GM18498 (cell line): Measurements from ENCODE around the gene GALNT7.

Experiments
- ATAC-seq: cut with Tn5 transposase; IDR thresholded peaks from one replicate; pipeline ENCODE4 v1.9.1; 2021; ENCODE audit warnings: mild to moderate bottlenecking, moderate library complexity; ENCODE audit not compliant: unreplicated experiment

The GALNT7 gene

GRCh38 chr4:173288698-173289352 lies 120.2 kb downstream of the GALNT7 start:
- peak; percentile 68 for ATAC-seq

- ATAC-seq = no peak
These were observed 120.7 kb downstream of the GALNT7 start for GRCh38 chr4:173289353-173289727.

- ATAC-seq = no peak
These were observed 123.3 kb downstream of the GALNT7 start for GRCh38 chr4:173291899-173292298.

GRCh38 chr4:173293663-173294062 lies 125.1 kb downstream of the GALNT7 start:
- no peak for ATAC-seq

- ATAC-seq = no peak
These were observed 125.8 kb downstream of the GALNT7 start for GRCh38 chr4:173294444-173294843.

GRCh38 chr4:173301518-173302201 lies 133.0 kb downstream of the GALNT7 start:
- ATAC-seq = peak; percentile 50

- no peak for ATAC-seq
These were observed 139.2 kb downstream of the GALNT7 start for GRCh38 chr4:173307778-173308177.

GRCh38 chr4:173311368-173311767 lies 142.8 kb downstream of the GALNT7 start:
- no peak for ATAC-seq

- no peak for ATAC-seq
These were observed 146.1 kb downstream of the GALNT7 start for GRCh38 chr4:173314715-173315114.

GRCh38 chr4:173316060-173316459 lies 147.4 kb downstream of the GALNT7 start:
- no peak for ATAC-seq

- no peak for ATAC-seq
These were observed 148.4 kb downstream of the GALNT7 start for GRCh38 chr4:173317004-173317403.

- no peak for ATAC-seq
These were observed 149.6 kb downstream of the GALNT7 start for GRCh38 chr4:173318240-173318639.

- ATAC-seq = no peak
These were observed 150.1 kb downstream of the GALNT7 start for GRCh38 chr4:173318648-173319211.

- no peak for ATAC-seq
These were observed 151.1 kb downstream of the GALNT7 start for GRCh38 chr4:173319696-173320095.

GRCh38 chr4:173325007-173325736 lies 156.6 kb downstream of the GALNT7 start:
- ATAC-seq = no peak

- ATAC-seq = no peak
These were observed 159.8 kb downstream of the GALNT7 start for GRCh38 chr4:173328236-173328901.

- no peak for ATAC-seq
These were observed 162.0 kb downstream of the GALNT7 start for GRCh38 chr4:173330590-173330989.

- ATAC-seq = no peak
These were observed 163.4 kb downstream of the GALNT7 start for GRCh38 chr4:173332021-173332487.

- ATAC-seq = no peak
These were observed 164.5 kb downstream of the GALNT7 start for GRCh38 chr4:173332963-173333657.

GRCh38 chr4:173333658-173334084 lies 165.1 kb downstream of the GALNT7 start:
- ATAC-seq = peak; percentile 5
